Mesendoderm (in vitro differentiated cells): ENCODE measurements around the gene CPT1B.
"Not testable (repeated sequence)": the region's sequence is repeated elsewhere in the genome, so short reads cannot be mapped to it uniquely, and the experiment has no call there.

Experiments used
- DNase-seq: peaks from one replicate; pipeline ENCODE4 v3.0.0; 2013
- H2AK5ac ChIP-seq: 2 replicates; pipeline ENCODE4 v1.6.1; 2013; ENCODE audit warnings: low read length, inconsistent platforms
- H2BK120ac ChIP-seq: 2 replicates; pipeline ENCODE4 v1.6.1; 2013; ENCODE audit warnings: low read depth, mild to moderate bottlenecking, low read length, moderate library complexity, mixed read lengths
- H2BK15ac ChIP-seq: replicated peaks from 2 replicates; pipeline ENCODE4 v1.6.1; 2013; ENCODE audit warnings: low read depth, mild to moderate bottlenecking, moderate library complexity
- H2BK5ac ChIP-seq: 2 replicates; pipeline ENCODE4 v1.6.1; 2013; ENCODE audit warnings: low read length, inconsistent platforms
- H3K18ac ChIP-seq: 2 replicates; pipeline ENCODE4 v1.6.1; 2013; ENCODE audit warnings: mild to moderate bottlenecking, low read length, mixed read lengths
- H3K23ac ChIP-seq: one replicate; pipeline ENCODE4 v1.6.1; 2013; ENCODE audit warnings: low read length
- H3K27ac ChIP-seq: 2 replicates; pipeline ENCODE4 v1.5.1; 2013; ENCODE audit warnings: low read depth, mild to moderate bottlenecking, inconsistent platforms, low read length, moderate library complexity
- H3K27me3 ChIP-seq: 2 replicates; pipeline ENCODE4 v1.6.1; 2013; ENCODE audit warnings: low read length, control low read depth, mild to moderate bottlenecking, inconsistent platforms; ENCODE audit not compliant: insufficient read depth, poor library complexity
- H3K36me3 ChIP-seq: 2 replicates; pipeline ENCODE4 v1.6.1; 2013; ENCODE audit warnings: low read length, inconsistent platforms; ENCODE audit not compliant: control insufficient read depth, insufficient read depth
- H3K4ac ChIP-seq: one replicate; pipeline ENCODE4 v1.6.1; 2013; ENCODE audit warnings: low read depth, mild to moderate bottlenecking, low read length, moderate library complexity
- H3K4me1 ChIP-seq: 2 replicates; pipeline ENCODE4 v1.6.1; 2013; ENCODE audit warnings: low read depth, low read length, inconsistent platforms; ENCODE audit not compliant: control insufficient read depth
- H3K4me2 ChIP-seq: 2 replicates; pipeline ENCODE4 v1.6.1; 2013; ENCODE audit warnings: low read length
- H3K4me3 ChIP-seq: 2 replicates; pipeline ENCODE4 v1.5.1; 2013; ENCODE audit warnings: mild to moderate bottlenecking, low read length
- H3K56ac ChIP-seq: one replicate; pipeline ENCODE4 v1.6.1; 2013; ENCODE audit warnings: low read length
- H3K79me1 ChIP-seq: 2 replicates; pipeline ENCODE4 v1.6.1; 2013; ENCODE audit warnings: low read length, inconsistent platforms
- H3K79me2 ChIP-seq: 2 replicates; pipeline ENCODE4 v1.6.1; 2013; ENCODE audit warnings: mild to moderate bottlenecking, low read length; ENCODE audit not compliant: control insufficient read depth, insufficient read depth
- H3K9ac ChIP-seq: 2 replicates; pipeline ENCODE4 v1.6.1; 2013; ENCODE audit warnings: low read length, inconsistent platforms
- H4K5ac ChIP-seq: one replicate; pipeline ENCODE4 v1.6.1; 2013; ENCODE audit warnings: low read length
- H4K8ac ChIP-seq: one replicate; pipeline ENCODE4 v1.6.1; 2013; ENCODE audit warnings: low read depth, mild to moderate bottlenecking, control low read depth, low read length, moderate library complexity
- WGBS: extraction: QIAGEN DNeasy Blood & Tissue Kit; methylation state at CpG from one replicate; pipeline ENCODE4 v1.1.7; 2013; ENCODE audit warnings: low lambda C conversion rate, missing lambda C conversion rate; ENCODE audit not compliant: insufficient coverage; ENCODE audit errors: extremely low coverage; 5-methylcytosine and 5-hydroxymethylcytosine counted together

CPT1B gene

GRCh38 chr22:50520184-50520583 lies 58.0 kb downstream of the CPT1B start:
- not testable (repeated sequence) for H3K4ac ChIP-seq, H2BK120ac ChIP-seq, H3K4me1 ChIP-seq, H3K79me2 ChIP-seq, H3K27ac ChIP-seq, H3K4me2 ChIP-seq, H3K56ac ChIP-seq, H2BK5ac ChIP-seq, H3K79me1 ChIP-seq, H2BK15ac ChIP-seq, DNase-seq, H3K27me3 ChIP-seq, H3K18ac ChIP-seq, H4K5ac ChIP-seq, H4K8ac ChIP-seq, H3K9ac ChIP-seq, H3K36me3 ChIP-seq, H3K4me3 ChIP-seq, H2AK5ac ChIP-seq, H3K23ac ChIP-seq
- no CpG with 5 or more reads among the region's 8 CpGs for WGBS

GRCh38 chr22:50519151-50519550 lies 59.1 kb downstream of the CPT1B start:
- H3K9ac ChIP-seq: no peak overlapping the region
- H2BK120ac ChIP-seq: no peak overlapping the region
- H3K4me1 ChIP-seq: no peaks in the 10 kb centered on the region
- DNase-seq: no peak
- no peak overlapping the region for H3K27ac ChIP-seq
- no peak overlapping the region for H2AK5ac ChIP-seq
- no peak overlapping the region for H3K4me2 ChIP-seq
- H3K56ac ChIP-seq: no peak overlapping the region
- H4K5ac ChIP-seq: no peak overlapping the region
- peaks cover 11% of the 10 kb centered on the region for H3K79me1 ChIP-seq
- no CpG with 5 or more reads among the region's 8 CpGs for WGBS
- peaks cover 5% of the 10 kb centered on the region for H3K36me3 ChIP-seq
- no peak overlapping the region for H3K4ac ChIP-seq
- no peaks in the 10 kb centered on the region for H3K27me3 ChIP-seq
- no peak overlapping the region for H3K23ac ChIP-seq
- H3K4me3 ChIP-seq: no peak overlapping the region
- H3K18ac ChIP-seq: no peak overlapping the region
- H2BK15ac ChIP-seq: no peak overlapping the region
- H3K79me2 ChIP-seq: peaks cover 13% of the 10 kb centered on the region
- no peak overlapping the region for H2BK5ac ChIP-seq
- H4K8ac ChIP-seq: no peak overlapping the region
